ENCODE measurements around the gene OCA2. TPM values are rescaled to one million over a fixed set of nuclear protein-coding genes. Genes with fewer than 3 reads are reported as not detected.

The OCA2 gene
- total RNA-seq, 1 donor from 2014 or later = 1.2 TPM

DNA sequence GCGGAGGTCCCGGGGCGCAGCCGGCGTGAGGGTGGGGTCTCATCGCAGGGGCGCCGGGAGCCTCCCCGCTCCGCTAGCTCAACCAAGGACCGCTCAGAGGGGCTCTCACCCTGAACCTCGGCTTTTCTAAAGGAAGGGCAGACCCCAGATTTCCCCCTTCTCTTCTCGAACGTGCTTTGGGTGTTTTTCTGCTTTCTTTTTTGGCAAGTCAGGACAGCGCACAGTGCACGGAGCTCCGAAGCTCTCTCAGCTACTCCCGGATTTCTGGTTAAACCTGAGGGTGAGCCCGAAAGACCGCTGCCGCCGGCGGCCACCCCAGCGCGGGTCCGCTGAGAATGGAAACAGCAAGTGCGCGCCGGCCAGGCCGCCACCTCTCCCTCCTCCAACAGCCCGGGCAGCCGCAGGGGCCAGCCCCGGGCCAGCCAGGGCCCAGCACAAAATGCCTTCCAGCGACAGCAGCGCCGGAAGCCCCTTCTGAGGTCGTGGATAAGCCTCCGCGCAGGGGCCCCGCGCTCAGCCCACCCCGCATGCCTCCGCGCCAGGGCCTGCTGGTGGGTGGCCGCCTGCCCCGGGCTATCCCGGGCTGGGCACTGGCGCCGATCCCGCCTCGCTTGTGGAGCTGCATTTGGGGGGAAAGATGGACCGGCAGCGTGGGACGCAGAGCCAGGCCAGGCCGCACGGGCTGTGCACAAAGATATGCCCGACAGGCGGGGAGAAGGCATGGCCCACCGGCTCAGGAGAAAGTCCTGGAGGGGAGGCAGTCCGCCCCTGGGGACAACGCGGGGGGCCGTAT, 8.2 kb upstream of the OCA2 start:
- DNase-seq (ENCODE audit: extremely low spot score, unreplicated experiment) = no peak
- TF ChIP-seq, protein P1, sequence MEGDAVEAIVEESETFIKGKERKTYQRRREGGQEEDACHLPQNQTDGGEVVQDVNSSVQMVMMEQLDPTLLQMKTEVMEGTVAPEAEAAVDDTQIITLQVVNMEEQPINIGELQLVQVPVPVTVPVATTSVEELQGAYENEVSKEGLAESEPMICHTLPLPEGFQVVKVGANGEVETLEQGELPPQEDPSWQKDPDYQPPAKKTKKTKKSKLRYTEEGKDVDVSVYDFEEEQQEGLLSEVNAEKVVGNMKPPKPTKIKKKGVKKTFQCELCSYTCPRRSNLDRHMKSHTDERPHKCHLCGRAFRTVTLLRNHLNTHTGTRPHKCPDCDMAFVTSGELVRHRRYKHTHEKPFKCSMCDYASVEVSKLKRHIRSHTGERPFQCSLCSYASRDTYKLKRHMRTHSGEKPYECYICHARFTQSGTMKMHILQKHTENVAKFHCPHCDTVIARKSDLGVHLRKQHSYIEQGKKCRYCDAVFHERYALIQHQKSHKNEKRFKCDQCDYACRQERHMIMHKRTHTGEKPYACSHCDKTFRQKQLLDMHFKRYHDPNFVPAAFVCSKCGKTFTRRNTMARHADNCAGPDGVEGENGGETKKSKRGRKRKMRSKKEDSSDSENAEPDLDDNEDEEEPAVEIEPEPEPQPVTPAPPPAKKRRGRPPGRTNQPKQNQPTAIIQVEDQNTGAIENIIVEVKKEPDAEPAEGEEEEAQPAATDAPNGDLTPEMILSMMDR (IDR thresholded peaks at IDR 0.05) = no peak
- Mint-ChIP-seq H3K36me3 (ENCODE audit: unreplicated experiment) (peaks cover 11% of the 10 kb centered on the region), H3K27ac (ENCODE audit: unreplicated experiment) (no peak overlapping the region), H3K4me3 (ENCODE audit: unreplicated experiment) (peak overlapping the region; percentile 85), H3K27me3 (ENCODE audit: unreplicated experiment) (no peaks in the 10 kb centered on the region), H3K4me1 (ENCODE audit: unreplicated experiment) (peaks cover 10% of the 10 kb centered on the region), H3K9me3 (ENCODE audit: unreplicated experiment) (no peaks in the 10 kb centered on the region)

- no peaks in the 10 kb centered on the region for H3K27me3 Mint-ChIP-seq (ENCODE audit: unreplicated experiment)
- H3K9me3 Mint-ChIP-seq (ENCODE audit: unreplicated experiment) = no peaks in the 10 kb centered on the region
- peaks cover 10% of the 10 kb centered on the region for H3K4me1 Mint-ChIP-seq (ENCODE audit: unreplicated experiment)
- no peak for DNase-seq (ENCODE audit: extremely low spot score, unreplicated experiment)
- H3K4me3 Mint-ChIP-seq (ENCODE audit: unreplicated experiment) = peak overlapping the region; percentile 53
- TF ChIP-seq, protein P1 (IDR thresholded peaks at IDR 0.05) = no peak
- no peak overlapping the region for H3K27ac Mint-ChIP-seq (ENCODE audit: unreplicated experiment)
- peaks cover 3% of the 10 kb centered on the region for H3K36me3 Mint-ChIP-seq (ENCODE audit: unreplicated experiment)
Observed at GRCh38 chr15:28106294-28107110, 7.4 kb upstream of the OCA2 start.

DNA sequence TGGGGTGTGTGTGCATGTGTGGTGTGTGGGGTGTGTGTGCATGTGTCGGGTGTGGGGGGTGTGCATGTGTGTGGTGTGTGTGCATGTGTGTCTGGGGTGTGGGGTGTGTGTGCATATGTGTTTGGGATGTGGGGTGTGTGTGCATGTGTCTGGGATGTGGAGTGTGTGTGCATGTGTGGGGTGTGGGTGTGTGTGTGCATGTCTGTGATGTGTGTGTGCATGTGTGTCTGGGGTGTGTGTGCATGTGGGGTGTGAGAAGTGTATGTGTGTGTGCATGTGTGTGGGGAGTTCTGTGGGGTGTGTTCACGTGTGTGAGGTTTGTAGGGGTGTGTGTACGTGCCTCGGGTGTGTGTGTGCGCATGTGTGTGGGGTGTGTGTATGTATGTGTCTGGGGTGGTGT, 6.7 kb upstream of the OCA2 start:
- no peak overlapping the region for H3K27ac Mint-ChIP-seq (ENCODE audit: unreplicated experiment)
- DNase-seq (ENCODE audit: extremely low spot score, unreplicated experiment) = no peak
- no peaks in the 10 kb centered on the region for H3K36me3 Mint-ChIP-seq (ENCODE audit: unreplicated experiment)
- no peaks in the 10 kb centered on the region for H3K27me3 Mint-ChIP-seq (ENCODE audit: unreplicated experiment)
- TF ChIP-seq, protein P1 (IDR thresholded peaks at IDR 0.05) = no peak
- no peaks in the 10 kb centered on the region for H3K9me3 Mint-ChIP-seq (ENCODE audit: unreplicated experiment)
- H3K4me3 Mint-ChIP-seq (ENCODE audit: unreplicated experiment) = peak overlapping the region; percentile 53
- peaks cover 10% of the 10 kb centered on the region for H3K4me1 Mint-ChIP-seq (ENCODE audit: unreplicated experiment)

DNA sequence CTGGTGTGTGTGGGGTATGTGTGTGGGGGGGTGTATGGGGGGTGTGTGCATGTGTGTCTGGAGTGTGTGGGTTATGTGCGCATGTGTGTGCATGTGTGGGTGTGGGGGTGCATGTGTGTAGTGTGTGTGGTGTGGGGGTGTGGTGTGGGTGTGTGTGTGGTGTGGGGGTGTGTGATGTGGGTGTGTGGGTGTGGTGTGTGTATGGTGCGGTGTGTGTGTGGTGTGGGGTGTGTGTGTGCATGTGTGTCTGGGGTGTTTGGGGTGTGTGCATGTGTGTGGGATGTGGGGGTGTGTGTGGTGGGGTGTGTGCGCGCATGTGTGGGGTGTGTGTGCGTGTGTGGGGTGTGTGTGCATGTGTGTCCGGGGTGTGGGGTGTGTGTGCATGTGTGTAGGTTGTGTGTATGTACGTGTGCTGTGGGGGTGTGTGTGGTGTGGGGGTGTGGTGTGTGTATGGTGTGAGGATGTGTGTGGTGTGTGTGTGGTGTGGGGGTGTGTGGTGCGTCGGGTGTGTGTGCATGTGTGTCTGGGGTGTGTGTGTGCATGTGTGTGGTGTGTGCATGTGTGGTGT, 6.2 kb upstream of the OCA2 start:
- TF ChIP-seq, protein P1 (IDR thresholded peaks at IDR 0.05) = no peak
- Mint-ChIP-seq H3K27ac (ENCODE audit: unreplicated experiment) (no peak overlapping the region), H3K4me3 (ENCODE audit: unreplicated experiment) (no peak overlapping the region), H3K27me3 (ENCODE audit: unreplicated experiment) (no peaks in the 10 kb centered on the region), H3K9me3 (ENCODE audit: unreplicated experiment) (no peaks in the 10 kb centered on the region), H3K36me3 (ENCODE audit: unreplicated experiment) (no peaks in the 10 kb centered on the region), H3K4me1 (ENCODE audit: unreplicated experiment) (peaks cover 8% of the 10 kb centered on the region)
- DNase-seq (ENCODE audit: extremely low spot score, unreplicated experiment) = no peak

- no peaks in the 10 kb centered on the region for H3K36me3 Mint-ChIP-seq (ENCODE audit: unreplicated experiment)
- H3K4me1 Mint-ChIP-seq (ENCODE audit: unreplicated experiment) = peaks cover 14% of the 10 kb centered on the region
- no peak overlapping the region for H3K27ac Mint-ChIP-seq (ENCODE audit: unreplicated experiment)
- no peak overlapping the region for H3K4me3 Mint-ChIP-seq (ENCODE audit: unreplicated experiment)
- no peaks in the 10 kb centered on the region for H3K9me3 Mint-ChIP-seq (ENCODE audit: unreplicated experiment)
- no peak for DNase-seq (ENCODE audit: extremely low spot score, unreplicated experiment)
- H3K27me3 Mint-ChIP-seq (ENCODE audit: unreplicated experiment) = no peaks in the 10 kb centered on the region
- TF ChIP-seq, protein P1 (IDR thresholded peaks at IDR 0.05) = no peak
Observed at GRCh38 chr15:28104326-28104725, 5.2 kb upstream of the OCA2 start.
